Left lung (tissue), 10 donors: Measurements from ENCODE around the gene NGLY1. TPM values are rescaled to one million over a fixed set of nuclear protein-coding genes. Genes with fewer than 3 reads are reported as not detected.

ENCODE experiments used
- ATAC-seq: fragments of 200-7000 bp; cut with Tn5 transposase; one replicate; pipeline ENCODE4 v1.9.1; 2020; ENCODE audit warnings: moderate library complexity
- DNase-seq, 4 donors: peaks; one replicate each; pipeline ENCODE4 v3.0.0-alpha.2; 2013 to 2020
- H3K27ac ChIP-seq, 2 donors: fragments of 200-600 bp; sonication (generic) in 1 of 2; one replicate each; pipeline versions ENCODE4 v1.5.0 to v1.8.0; 2020 to 2021
- H3K27me3 ChIP-seq, 2 donors: fragments of 200-600 bp; sonication (generic) in 1 of 2; one replicate each; pipeline versions ENCODE4 v1.5.0 to v1.8.0; 2020 to 2021
- H3K36me3 ChIP-seq, 2 donors: fragments of 200-600 bp; sonication (generic) in 1 of 2; one replicate each; pipeline versions ENCODE4 v1.5.0 to v1.8.0; 2020 to 2021
- H3K4me1 ChIP-seq, 2 donors: fragments of 200-600 bp; one replicate each; pipeline ENCODE4 v1.8.0; 2021
- H3K4me3 ChIP-seq, 2 donors: fragments of 200-600 bp; sonication (generic) in 1 of 2; one replicate each; pipeline versions ENCODE4 v1.5.0 to v1.8.0; 2020 to 2021; ENCODE audit warnings: mild to moderate bottlenecking in 1 of 2
- H3K9me3 ChIP-seq, 2 donors: fragments of 200-600 bp; sonication (generic) in 1 of 2; one replicate each; pipeline versions ENCODE4 v1.5.0 to v1.8.0; 2020 to 2021
- intact Hi-C, 2 donors: fragments of 100-400 bp; cut with DNase I; formaldehyde crosslinking; loops; one replicate each; pipeline versions ENCODE4 v1.11.2 to v1.14.2; 2022
- polyA plus RNA-seq, 6 donors: library from polyadenylated mRNA; unstranded; fragments of 120-200 nt; gene quantifications; one replicate each; pipeline ENCODE4 v1.2.1, GENCODE V29; 2013; ENCODE audit not compliant: insufficient read length in 6 of 6
- total RNA-seq, 2 donors: library from RNA; stranded (reverse); fragmentation: NEBNext Ultra II Directional; extraction: Animal tissue kit (Norgen Biotek cat#: 25700); gene quantifications; one replicate each; pipeline ENCODE4 v1.2.1, GENCODE V29; 2021
- TF ChIP-seq, protein P1 (sequence below), 2 donors: fragments of 200-600 bp; sonication (generic) in 1 of 2; IDR thresholded peaks; one replicate each; pipeline versions ENCODE4 v1.5.0 to v1.8.0; 2021; ENCODE audit warnings: antibody characterized with exemption in 2 of 2
- donor health status: DM: no; HTN: yes; CAD: no.
- donor health status: DM: no; HTN: no; CAD: no.

The NGLY1 gene
- total and polyA plus RNA-seq, 8 donors: 31.2 to 46.9 (median 41.0) TPM

DNA sequence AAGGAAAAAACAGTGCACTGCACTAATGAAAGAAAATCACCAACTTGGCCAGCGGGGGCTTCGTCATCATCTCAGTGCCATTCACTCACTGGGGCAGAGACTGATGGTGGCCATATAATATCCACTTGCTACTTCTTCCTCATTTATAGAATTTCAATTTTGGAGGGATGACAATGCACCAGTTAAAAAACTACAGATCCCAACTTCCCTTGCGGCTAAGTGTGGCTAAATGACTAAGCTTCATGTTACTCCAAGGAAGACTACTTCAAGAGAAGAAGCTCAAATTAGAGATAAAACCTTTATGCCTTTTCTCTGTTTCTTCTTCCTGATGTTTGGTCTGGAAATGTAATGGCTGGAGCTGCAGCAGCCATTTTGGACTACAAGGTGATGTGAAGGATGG is 38.8 kb downstream of the NGLY1 start:
- Histone ChIP-seq H3K36me3 (peaks cover 0 to 36% of the 10 kb centered on the region in 2 donors), H3K4me1 (peaks cover 0 to 1% of the 10 kb centered on the region in 2 donors), H3K27ac (no peak overlapping the region), H3K9me3 (no peaks in the 10 kb centered on the region), H3K27me3 (no peaks in the 10 kb centered on the region), H3K4me3 (no peak overlapping the region)
- ATAC-seq: no peak
- TF ChIP-seq, protein P1, sequence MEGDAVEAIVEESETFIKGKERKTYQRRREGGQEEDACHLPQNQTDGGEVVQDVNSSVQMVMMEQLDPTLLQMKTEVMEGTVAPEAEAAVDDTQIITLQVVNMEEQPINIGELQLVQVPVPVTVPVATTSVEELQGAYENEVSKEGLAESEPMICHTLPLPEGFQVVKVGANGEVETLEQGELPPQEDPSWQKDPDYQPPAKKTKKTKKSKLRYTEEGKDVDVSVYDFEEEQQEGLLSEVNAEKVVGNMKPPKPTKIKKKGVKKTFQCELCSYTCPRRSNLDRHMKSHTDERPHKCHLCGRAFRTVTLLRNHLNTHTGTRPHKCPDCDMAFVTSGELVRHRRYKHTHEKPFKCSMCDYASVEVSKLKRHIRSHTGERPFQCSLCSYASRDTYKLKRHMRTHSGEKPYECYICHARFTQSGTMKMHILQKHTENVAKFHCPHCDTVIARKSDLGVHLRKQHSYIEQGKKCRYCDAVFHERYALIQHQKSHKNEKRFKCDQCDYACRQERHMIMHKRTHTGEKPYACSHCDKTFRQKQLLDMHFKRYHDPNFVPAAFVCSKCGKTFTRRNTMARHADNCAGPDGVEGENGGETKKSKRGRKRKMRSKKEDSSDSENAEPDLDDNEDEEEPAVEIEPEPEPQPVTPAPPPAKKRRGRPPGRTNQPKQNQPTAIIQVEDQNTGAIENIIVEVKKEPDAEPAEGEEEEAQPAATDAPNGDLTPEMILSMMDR (IDR thresholded peaks at IDR 0.05): no peak
- no peak for DNase-seq
- intact Hi-C loops: no loop called here

DNA sequence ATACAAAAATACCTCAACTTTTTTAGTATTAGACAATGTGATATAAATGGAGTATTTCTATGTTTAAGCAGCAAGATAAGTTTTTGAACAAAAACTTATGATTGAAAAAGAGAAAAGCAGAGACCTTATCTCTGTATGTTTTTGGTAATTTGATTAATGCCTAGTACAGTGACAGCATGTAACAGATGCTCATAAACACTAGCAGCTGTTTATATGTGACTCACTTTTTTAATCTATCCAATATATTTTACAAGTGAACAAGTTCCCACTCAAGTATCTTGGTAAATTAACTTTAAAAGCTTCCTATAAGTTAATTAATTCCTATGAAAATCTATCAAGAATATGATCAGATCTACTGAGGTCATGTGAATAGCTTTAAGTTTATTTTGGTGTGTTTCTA is 55.1 kb downstream of the NGLY1 start:
- Histone ChIP-seq H3K9me3 (no peaks in the 10 kb centered on the region), H3K4me1 (no peaks in the 10 kb centered on the region), H3K27me3 (no peaks in the 10 kb centered on the region), H3K27ac (no peak overlapping the region), H3K36me3 (peaks cover 0 to 68% of the 10 kb centered on the region in 2 donors), H3K4me3 (no peak overlapping the region)
- DNase-seq (no peak), ATAC-seq (no peak)
- TF ChIP-seq, protein P1 (IDR thresholded peaks at IDR 0.05): no peak
- intact Hi-C loops: no loop called here

DNA sequence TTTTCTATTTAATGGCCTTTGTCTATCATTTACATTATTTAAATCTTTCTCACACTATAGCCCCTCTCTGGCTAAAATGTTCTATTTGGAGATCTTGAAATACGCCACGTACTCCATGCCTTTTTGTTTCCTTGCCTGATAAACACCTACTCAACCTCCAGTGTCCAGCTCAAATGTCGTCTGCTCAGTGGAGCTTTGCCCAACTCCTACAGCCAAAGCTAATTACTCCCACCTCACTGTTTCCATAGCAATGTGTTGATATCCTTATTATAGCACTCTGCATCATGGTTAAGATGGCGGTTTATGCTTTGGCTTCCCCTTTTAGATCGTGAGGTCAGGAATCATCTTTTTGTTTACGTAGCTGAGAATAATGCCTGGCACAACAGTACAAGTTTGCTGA is 55.9 kb downstream of the NGLY1 start:
- Histone ChIP-seq H3K27ac (no peak overlapping the region), H3K36me3 (peaks cover 0 to 60% of the 10 kb centered on the region in 2 donors), H3K4me3 (no peak overlapping the region), H3K4me1 (no peaks in the 10 kb centered on the region), H3K9me3 (no peaks in the 10 kb centered on the region), H3K27me3 (no peaks in the 10 kb centered on the region)
- DNase-seq: no peak
- TF ChIP-seq, protein P1 (IDR thresholded peaks at IDR 0.05): no peak
- no peak for ATAC-seq
- intact Hi-C loops: no loop called here

DNA sequence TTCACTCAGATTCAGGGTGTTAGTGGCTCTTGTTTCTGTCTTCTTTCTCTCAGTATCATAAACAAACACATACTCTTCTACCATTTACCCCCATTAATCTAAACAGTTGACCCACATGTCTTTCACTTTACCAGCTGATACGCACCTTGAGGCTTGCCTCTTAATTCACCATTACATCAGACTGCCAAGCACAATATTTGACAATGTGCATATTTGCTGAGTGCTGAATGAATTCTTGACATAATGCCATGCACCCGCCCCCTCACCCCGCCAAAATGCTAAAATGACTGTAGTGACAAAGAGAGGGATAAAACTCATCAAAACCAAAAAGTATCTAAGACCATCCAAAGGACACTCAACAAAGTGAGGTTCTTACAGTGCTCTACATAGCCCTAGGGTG is 57.4 kb downstream of the NGLY1 start:
- Histone ChIP-seq H3K4me1 (no peaks in the 10 kb centered on the region), H3K27ac (no peak overlapping the region), H3K9me3 (no peaks in the 10 kb centered on the region), H3K27me3 (no peaks in the 10 kb centered on the region), H3K36me3 (peaks cover 0 to 49% of the 10 kb centered on the region in 2 donors), H3K4me3 (no peak overlapping the region)
- intact Hi-C loops: no loop called here
- ATAC-seq (no peak), DNase-seq (no peak)
- TF ChIP-seq, protein P1 (IDR thresholded peaks at IDR 0.05): no peak

DNA sequence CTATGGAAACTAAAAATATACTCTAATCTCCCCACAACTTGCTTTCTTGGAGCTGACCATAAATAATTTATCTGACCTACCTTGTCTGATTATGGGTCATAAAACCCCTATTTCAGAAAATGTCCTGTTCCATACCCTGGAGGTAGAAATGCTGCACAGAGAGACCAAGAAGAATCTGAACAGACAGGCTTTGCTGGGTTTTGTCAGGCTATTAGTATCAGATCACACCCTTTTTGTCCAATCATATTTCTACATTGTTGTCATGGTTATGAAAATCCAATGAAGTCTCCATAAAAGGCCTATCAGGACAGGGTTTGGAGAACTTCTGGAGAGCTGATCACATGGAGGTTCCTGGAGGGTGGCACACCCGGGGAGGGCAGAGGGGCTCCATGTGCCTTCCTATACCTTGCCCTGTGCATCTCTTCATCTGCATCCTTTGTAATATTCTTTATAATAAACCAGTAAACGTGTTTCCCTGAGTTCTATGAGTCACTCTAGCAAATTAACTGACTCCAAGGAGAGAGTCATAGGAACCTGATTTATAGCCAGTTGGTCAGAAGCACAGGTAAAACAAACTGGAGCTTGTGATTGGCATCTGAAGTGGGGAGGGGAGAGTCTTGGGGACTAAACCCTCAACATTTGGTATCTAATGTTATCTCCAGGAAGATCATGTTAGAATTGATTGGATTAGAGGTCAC is 58.1 kb downstream of the NGLY1 start:
- no peaks in the 10 kb centered on the region for H3K27me3 ChIP-seq
- ATAC-seq: no peak
- H3K4me1 ChIP-seq: no peaks in the 10 kb centered on the region
- DNase-seq: no peak
- no peaks in the 10 kb centered on the region for H3K9me3 ChIP-seq
- TF ChIP-seq, protein P1 (IDR thresholded peaks at IDR 0.05): no peak
- peaks cover 0 to 50% of the 10 kb centered on the region in 2 donors for H3K36me3 ChIP-seq
- no peak overlapping the region for H3K4me3 ChIP-seq
- no peak overlapping the region for H3K27ac ChIP-seq
- intact Hi-C loops: no loop called here
